ENCODE measurements around the gene SFI1.

The SFI1 gene

DNA sequence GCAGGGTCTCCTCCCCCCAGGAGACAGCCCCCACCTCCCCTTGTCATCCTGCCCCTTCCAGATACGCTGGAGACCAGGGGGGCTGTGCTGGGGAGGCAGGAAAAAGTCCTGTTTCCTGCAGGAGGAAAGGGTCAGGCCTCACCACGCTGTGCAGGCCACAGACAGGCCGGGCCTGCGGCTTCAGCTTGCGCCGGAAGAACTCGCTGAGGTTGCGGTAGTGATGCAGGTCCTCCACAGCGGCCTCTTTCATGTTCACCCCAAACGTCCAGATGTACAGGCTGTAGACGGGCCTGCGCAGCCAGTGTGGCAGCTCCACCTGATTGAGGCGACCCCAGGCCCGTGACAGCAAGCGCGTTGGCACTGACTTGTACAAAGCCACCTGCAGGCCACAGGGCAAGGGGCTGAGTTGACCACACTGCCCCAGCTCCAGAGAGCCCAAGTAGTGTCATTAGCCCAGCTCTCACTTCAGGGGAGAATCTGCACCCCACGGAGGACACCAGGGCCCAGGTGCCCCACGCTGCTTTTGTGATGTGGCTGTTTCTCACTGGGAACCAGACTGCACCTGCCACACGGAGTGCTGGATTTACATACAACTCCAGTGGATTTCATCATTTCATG lies 125.3 kb downstream of the SFI1 start:
- Histone ChIP-seq H3K27ac (no peak overlapping the region), H3K36me3 (peaks cover 100% of the 10 kb centered on the region)

DNA sequence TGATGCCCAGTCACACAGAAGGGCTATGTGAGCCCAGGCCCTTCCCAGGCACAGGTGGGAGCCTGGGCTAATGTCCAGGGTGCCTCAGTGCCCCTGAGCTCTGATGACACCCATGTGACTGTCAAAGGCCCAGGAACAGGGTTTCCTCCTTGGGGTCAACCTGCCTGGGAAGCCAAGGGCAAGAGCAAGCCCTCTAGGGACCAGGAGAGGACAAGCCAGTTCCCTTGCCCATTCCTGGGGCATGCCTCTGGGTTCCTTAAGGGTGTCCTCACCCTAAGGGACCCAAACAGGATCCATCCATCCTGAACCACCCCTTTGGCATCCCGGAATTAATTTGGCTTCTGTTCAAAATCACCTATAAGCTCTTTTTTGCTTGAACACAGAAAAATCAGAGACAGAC lies 126.6 kb downstream of the SFI1 start:
- no peak for TF ChIP-seq CTCF (IDR thresholded peaks at IDR 0.05)
- Histone ChIP-seq H3K36me3 (peaks cover 100% of the 10 kb centered on the region), H3K27me3 (no peaks in the 10 kb centered on the region), H3K27ac (peak overlapping the region; percentile 39), H3K4me3 (ENCODE audit: low read depth in 1 of 2, low read length in 1 of 2) (no peak overlapping the region), H3K4me1 (ENCODE audit: control insufficient read depth in 1 of 2, insufficient read depth in 1 of 2, low read depth in 1 of 2, low read length in 1 of 2) (no peaks in the 10 kb centered on the region), H3K9me3 (no peaks in the 10 kb centered on the region)

More for the DNA sequence above, 125.3 kb downstream of the SFI1 start:
- H3K9me3 ChIP-seq: no peaks in the 10 kb centered on the region
- no peak for TF ChIP-seq CTCF (IDR thresholded peaks at IDR 0.05)
- H3K27me3 ChIP-seq: no peaks in the 10 kb centered on the region
- H3K4me1 ChIP-seq (ENCODE audit: control insufficient read depth in 1 of 2, insufficient read depth in 1 of 2, low read depth in 1 of 2, low read length in 1 of 2): peaks cover 4 to 6% of the 10 kb centered on the region in 2 experiments
- H3K4me3 ChIP-seq (ENCODE audit: low read depth in 1 of 2, low read length in 1 of 2): no peak overlapping the region

DNA sequence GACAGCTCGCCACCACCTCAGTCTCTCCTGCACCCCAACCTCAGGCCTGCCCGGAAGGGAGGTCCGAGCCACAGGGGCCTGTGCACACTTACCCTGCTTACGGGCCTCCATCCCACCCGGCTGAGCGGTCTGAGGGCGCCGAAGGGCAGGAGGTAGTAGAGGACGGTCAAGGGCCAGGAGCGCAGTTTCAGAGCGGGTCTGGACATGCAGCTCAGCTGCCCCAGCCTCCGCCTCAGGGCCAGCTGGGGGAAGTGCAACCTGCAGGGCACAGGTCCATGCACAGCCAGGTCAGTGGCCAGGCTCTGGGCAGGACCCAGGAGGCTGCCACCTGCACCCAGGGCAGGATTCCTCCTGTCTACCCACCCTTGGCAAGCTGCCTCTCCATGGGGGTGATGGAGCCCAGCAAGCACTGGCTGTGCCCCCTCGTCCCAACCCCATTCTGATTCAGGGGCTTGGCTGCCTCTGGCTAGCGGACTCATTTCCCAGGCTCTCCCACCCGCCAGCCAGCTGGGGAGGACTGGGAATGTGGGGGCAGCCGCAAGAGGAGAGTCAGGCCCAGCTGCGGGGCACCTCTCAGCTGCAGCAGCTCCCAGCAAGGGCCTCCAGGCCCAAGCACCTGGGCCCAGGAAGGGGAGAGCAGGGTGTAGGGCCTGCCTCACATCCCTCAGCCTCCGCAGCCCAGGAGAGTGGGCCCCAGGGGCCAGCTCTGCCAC lies 127.4 kb downstream of the SFI1 start:
- peaks cover 2 to 6% of the 10 kb centered on the region in 2 experiments for H3K4me1 ChIP-seq (ENCODE audit: control insufficient read depth in 1 of 2, insufficient read depth in 1 of 2, low read depth in 1 of 2, low read length in 1 of 2)
- no peak overlapping the region for H3K27ac ChIP-seq
- TF ChIP-seq CTCF (IDR thresholded peaks at IDR 0.05): no peak
- peaks cover 100% of the 10 kb centered on the region for H3K36me3 ChIP-seq
- H3K4me3 ChIP-seq (ENCODE audit: low read depth in 1 of 2, low read length in 1 of 2): no peak overlapping the region
- no peaks in the 10 kb centered on the region for H3K27me3 ChIP-seq
- no peaks in the 10 kb centered on the region for H3K9me3 ChIP-seq

DNA sequence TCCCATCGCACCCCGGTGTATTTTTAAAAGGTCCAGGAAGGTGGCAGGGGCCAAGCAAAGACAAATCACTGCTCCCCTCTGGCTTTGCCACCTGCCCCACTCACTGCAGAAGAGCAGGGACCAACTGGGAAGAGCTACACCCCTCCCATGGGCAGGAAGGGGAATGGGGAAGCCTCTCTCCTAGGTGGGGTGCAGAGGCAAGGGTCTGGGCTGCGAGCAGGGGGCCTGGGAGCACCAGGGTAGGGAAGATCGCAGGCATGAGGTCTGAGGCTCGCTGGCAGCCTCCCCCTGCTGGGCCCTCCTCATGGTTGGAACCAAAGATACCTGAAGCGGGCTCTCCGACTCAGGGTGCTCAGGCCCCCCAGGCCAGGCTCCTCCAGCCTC lies 128.9 kb downstream of the SFI1 start:
- H3K27me3 ChIP-seq: no peaks in the 10 kb centered on the region
- no peaks in the 10 kb centered on the region for H3K9me3 ChIP-seq
- peak overlapping the region; percentile 13 for H3K27ac ChIP-seq
- H3K4me3 ChIP-seq (ENCODE audit: low read depth in 1 of 2, low read length in 1 of 2): no peak overlapping the region
- TF ChIP-seq CTCF (IDR thresholded peaks at IDR 0.05): no peak
- H3K4me1 ChIP-seq (ENCODE audit: control insufficient read depth in 1 of 2, insufficient read depth in 1 of 2, low read depth in 1 of 2, low read length in 1 of 2): peaks cover 17 to 21% of the 10 kb centered on the region in 2 experiments
- peaks cover 98% of the 10 kb centered on the region for H3K36me3 ChIP-seq

DNA sequence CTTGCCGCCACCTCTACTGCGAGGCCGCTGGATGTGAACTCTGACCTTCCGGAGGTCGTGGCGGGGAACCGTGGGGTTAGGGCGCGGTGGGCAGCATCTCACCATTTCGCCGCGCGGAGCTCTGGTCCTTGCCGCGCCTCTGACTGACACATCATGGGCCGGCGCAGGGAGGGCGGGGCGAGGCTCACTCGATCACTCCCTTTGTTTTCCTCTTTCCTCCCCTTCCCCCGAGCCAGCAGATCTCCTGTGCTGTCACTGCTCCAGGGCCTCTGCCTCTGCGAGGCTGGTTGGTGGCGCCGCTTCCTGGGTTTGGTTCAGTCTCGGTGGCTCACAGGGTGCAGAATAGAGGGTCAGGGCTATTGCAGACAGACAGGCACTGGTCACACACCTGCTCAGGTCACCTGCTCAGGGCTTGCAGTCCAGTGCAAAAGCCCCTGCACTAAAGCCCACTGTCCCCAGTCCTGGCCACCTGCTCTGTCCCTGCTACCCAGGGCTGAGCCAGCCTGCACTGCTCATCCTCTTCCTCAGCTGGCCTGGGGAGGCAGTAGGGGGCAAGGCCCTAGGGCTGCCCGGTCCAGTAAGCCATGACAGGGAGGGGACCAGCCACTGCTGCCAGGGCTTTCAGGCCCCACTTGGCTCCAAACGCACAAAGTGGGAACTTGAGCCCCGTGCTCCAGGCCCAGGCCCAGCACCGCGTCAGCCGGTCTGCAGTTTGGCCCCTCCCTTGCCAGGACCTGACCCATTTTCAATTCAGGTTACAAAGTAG lies 129.5 kb downstream of the SFI1 start:
- H3K4me1 ChIP-seq (ENCODE audit: control insufficient read depth in 1 of 2, insufficient read depth in 1 of 2, low read depth in 1 of 2, low read length in 1 of 2): peaks cover 23 to 27% of the 10 kb centered on the region in 2 experiments
- H3K9me3 ChIP-seq: no peaks in the 10 kb centered on the region
- H3K4me3 ChIP-seq (ENCODE audit: low read depth in 1 of 2, low read length in 1 of 2): no peak overlapping the region
- no peak for TF ChIP-seq CTCF (IDR thresholded peaks at IDR 0.05)
- H3K27me3 ChIP-seq: no peaks in the 10 kb centered on the region
- H3K36me3 ChIP-seq: peaks cover 92% of the 10 kb centered on the region
- H3K27ac ChIP-seq: peak overlapping the region; percentile 14
